Stimulated activated CD8-positive, alpha-beta memory T cell treated with anti-CD3 and anti-CD28 coated beads, Interleukin-15, amount 100 ng/mL, for 48 hours (primary cell): ENCODE data around the gene TMEM204.

ENCODE experiments used
- DNase-seq, 2 donors: peaks; one replicate each; pipeline ENCODE4 v3.0.0-alpha.2; 2020; ENCODE audit warnings: low read depth in 2 of 2

The TMEM204 gene

DNA sequence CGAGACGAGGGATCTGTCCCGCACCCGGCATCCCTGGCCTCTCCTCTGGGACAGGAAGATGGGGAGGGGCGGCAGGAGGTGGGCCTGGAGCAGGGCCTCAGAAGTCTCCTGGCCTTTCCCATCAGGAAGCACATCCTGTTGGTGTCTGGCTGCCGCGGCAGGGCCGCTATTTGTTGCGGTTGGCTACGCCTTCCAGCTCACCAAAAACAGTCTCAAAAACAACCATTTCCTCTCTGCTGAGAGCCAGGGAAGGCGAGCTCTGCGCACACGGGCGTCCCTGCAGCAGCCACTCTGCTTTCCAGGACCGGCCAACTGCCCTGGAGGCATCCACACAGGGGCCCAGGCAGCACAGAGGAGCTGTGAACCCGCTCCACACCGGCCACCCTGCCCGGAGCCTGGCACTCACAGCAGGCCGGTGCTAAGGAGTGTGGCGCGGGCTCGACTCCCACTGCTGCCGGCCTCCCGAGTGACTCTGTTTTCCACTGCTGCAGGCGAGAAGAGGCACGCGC lies at the start of gene TMEM204:
TSS of gene TMEM204 (plus strand) at position 224 of the 509 bp plus-strand sequence. CDS start 610 bp downstream, outside the sequence.
- DNase-seq: no peak

DNA sequence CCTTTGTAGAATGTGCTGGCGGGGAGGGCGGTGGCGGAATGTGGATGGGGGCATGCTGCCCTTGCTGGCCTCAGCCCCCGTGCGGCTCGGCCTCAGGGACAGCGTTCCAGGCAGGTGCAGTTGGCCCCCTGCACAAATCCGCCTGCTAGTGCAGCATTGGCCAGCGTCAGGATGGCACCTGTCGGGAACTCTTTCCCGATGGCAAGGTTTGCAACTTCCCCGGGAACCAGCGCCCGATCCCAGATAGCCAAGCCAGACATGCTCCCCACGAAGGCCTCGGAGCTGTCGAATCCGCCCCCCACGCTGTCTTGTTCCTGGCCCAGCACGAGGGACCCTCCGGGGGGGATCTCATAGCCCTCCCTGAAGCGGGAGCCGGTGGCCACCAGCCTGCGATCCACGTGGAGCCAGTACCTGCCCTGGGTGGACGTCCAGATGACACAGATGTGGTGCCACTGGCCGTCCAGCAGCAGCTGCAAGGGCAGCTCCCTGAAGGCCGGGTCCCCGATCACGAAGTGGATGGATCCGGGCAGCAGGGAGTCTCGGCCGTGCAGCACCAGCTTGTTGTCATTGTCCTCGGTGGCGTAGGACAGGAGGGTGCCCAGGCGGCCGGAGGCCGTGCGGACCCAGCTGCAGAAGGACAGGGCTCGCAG lies 47.5 kb upstream of the TMEM204 start:
- no peak for DNase-seq

DNA sequence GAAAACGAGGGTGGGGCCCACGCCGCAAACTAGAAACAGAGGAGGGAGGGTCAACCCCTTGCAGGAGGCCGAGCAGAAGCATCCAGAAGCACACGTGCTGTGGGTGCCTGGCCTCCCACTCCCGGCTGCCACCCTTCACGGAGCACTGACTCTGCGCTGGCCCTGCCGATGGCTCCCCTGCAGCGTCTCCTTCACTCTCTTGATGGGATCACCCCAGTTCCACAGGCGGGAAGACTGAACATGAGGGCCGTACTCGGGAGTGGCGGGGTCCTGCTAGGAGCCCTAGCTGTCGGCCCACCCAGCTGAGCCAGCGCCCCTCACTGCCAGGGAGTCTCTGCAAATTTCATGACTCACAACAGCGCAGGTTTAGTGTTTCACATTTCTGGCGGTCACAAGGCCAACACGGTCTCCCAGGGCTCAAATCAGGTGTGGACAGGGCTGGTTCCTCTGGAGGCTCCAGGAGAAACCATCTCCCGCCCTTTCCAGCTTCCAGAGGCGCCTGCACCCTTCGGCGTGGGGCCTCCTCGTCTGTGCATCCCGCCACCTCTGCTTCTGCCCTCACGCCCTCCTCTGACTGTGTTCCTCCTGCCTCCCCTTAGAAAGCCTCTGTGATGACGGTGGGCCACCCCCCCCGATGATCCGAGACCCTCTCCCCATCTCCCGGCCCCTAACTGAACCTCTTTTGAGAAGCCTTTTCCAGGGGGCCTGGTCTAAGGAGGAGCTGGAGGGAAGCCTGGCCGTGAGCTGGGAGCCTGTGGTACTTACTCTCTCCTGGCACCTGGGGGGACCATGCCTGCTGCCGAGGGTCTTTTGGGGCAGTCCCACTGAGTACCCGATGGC lies 46.7 kb upstream of the TMEM204 start:
- no peak for DNase-seq

DNA sequence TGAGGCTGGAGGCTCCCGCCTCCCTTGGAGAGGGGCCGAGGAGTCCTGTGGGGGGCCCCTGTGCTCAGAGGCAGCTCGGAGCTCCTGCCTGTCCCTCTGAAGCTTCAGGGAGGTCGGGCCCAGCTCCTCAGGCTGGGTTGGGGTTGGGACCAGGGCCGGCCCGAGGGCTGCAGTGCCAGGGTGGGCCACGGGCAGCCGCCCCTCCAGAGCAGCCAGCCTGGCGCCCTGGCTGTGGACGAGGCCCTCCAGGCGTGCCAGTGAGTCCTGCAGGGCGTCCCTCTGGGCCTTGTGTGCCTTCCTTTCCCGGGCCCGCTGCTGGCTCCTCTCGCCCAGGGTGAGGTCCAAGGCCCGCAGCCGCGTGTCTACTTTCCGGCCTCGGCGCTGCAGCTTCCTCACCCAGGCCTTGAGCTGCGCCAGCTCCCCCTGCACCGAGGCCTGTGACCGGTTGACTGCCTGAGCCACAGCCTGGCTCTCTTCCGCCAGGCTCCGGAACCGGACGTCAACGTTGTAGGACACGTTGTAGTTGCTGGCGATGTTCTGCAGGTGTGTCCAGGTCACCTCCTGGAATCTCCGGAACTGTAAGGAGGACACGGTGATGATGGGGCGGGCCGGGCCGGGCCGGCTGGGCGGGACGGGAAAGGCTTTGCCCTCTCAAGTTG lies 45.9 kb upstream of the TMEM204 start:
- no peak for DNase-seq

DNA sequence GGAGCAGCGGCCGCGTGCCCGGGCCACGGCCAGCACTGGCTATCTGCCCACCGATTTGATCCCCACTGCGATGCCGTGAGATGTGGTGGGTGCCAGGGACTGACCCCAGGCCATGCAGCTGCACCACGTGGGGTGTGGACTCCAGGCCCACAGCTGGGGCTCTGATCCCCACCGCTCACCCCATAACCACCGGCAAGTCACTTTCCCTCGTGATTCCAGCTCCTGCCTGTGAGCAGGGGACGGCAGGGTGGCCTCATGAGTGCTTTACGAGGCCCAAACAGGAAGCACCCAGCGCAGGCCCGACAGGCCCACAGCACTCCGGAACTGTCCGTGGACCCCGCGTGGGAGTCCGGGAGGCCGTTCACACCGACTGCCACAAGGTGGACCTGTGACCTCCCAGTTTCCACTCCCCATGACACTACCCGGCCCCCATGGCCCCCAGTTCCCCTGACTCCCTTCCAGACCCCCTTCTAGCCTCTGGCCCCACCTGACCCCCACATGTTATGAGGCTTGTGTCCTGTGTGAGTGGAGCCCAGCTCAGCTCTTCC lies 45.3 kb upstream of the TMEM204 start:
- DNase-seq: no peak

DNA sequence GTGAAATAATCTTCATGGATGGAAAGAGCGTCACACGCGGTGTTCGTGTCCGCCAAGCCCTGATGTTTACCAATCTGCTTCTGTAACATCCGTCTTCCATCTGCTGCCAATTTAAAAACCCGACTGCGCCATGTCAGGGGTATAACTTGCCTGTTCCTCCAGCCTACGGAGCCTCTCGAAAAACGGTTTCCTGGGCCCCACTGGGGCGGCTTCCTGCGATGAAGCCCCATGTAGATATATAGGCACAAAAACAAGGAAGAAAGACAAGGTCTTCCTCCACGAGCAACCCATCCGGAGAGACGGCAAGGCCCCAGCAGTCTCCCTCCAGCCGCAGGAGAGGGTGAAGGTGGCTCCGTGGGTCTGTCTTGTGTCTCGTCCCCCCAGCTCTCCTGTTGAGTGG lies 44.8 kb upstream of the TMEM204 start, which contains the start of gene PTX4:
TSS of gene PTX4 (minus strand) at position 326 of the 400 bp plus-strand sequence. CDS start at position 291, 35 bp downstream.
- no peak for DNase-seq

DNA sequence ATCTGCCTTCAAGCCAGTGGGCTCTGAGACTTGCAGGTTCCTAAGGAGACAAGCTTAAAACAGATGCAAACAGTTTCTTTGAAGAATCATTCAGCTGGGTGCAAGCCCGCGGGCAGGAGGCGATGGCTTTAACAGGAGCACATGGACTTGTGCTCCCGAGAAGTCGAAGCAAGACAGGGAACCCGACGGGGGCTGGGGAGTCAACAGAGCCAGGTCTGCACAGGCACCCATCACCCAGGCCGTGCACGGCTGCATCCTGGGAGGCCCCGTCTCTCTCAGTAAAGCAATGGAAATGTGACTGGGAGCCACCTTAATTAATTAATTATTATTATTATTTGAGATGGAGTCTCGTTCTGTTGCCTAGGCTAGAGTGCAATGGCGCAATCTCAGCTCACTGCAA lies 44.4 kb upstream of the TMEM204 start:
- DNase-seq: no peak

DNA sequence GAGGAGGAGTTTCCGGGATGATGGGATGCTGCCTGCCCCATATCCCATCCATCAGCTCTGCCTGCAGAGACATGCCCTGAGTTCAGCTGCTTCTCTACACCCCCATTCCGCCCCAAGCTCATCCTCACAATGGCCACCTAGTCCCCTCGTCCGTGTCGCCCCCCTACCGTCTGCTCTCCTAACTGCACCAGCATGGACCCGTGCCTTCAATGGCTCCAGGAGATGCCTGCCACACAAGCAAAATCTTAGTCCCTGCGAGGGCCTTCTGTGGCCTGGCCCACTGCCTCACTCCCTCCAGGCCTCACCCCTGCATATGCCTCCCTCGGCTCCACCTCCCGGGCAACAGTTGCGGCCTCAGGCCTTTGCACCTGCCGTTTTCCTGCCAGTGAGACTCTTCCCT lies 42.1 kb upstream of the TMEM204 start:
- no peak for DNase-seq

DNA sequence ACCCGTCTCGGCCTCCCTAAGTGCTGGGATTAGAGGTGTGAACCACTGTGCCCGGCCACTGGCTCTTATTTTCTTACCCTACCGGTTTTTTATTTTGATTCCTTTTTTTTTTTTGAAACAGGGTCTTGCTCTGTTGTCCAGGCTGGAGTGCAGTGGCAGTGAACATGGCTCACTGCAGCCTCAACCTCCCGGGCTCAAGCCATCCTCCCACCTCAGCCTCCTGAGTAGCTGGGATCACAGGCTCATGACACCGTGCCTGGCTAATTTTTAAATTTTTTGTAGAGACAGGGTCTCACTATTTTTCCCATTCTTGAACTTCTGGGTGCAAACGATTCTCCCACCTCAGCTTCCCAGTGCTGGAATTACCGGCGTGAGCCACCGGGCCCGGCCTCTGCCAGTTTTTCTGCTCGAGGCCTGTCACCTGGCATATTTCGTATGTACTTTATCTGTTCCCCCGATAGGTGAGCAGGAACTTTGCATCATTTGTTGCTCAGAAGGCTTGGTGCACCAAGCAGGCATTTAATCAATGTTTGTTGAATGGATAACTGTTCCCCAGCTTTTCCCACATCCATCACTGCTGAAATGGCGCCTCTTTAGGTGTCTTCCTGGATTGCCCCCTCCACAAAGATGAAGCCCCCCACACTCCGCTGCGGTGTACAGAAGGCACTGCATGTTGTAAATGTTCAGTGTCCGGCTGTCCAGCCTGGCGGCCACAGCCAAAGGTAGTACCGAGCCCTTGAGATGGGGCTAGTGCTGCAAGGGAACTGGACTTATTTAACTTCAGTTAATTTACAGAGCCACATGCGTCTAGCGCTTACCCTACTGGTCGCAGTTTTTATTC lies 41.2 kb upstream of the TMEM204 start:
- no peak for DNase-seq

DNA sequence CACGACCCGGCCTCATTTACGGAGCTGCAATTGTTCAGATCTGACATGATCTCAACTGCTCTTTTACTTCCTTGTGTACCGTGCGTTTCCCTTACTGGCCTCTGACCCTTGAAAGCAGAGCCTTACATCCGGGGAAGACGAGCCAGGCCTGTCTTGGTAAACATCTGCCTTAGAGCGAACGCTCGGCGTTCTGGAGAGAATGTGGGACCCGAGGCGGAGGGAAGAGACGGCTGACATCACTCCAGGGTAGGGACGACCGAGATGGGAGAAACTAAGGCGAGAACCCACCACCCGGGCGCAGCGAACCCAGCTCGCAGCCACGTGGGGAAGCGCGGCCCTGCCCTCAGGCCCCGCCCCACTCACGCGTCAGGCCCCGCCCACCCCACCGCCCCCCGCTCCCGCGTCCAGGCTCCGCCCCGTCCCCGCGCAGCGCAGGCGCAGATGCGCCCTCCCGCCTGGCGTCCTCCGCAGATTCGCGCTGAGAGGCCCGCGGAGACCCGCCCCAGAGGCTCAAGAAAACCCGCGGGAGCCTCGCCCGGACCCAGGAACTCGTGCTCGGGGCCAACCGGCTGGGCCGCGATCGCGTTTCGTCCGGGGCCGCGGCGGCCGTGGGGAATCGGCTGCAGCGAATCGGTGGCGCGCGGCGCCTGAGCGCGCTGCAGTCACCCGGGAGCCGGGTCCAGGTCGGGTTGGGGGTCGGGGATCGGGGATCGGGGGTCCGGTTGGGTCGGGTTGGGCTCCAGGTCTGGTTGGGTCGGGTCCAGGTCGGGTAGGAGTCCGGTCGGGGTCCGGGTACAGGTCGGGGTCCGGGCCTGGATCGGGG lies 40.3 kb upstream of the TMEM204 start, which contains the start of gene TELO2:
TSS of gene TELO2 (plus strand) at position 438 of the 823 bp plus-strand sequence. CDS start 922 bp downstream, outside the sequence.
- peak; percentile 70 to 76 for DNase-seq

DNA sequence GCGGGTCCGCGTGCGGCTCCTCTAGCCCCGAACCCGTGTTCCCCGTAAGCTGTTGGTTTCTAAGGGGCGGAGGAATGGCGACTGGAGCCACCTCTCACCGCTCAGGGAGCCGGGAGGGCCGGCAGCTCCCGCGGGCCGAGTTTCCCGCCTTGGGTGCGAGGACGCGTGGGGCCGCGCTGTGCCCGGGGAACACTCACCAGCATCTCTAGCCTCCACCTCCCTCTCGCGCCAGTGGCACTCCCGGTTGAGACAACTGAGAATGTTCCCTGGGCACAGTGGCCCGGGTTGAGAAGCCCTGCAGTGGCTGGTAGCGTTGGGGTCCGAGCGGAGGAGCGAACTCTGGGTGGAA lies 39.7 kb upstream of the TMEM204 start:
- DNase-seq: peak in 1 of 2 donors; percentile 4

DNA sequence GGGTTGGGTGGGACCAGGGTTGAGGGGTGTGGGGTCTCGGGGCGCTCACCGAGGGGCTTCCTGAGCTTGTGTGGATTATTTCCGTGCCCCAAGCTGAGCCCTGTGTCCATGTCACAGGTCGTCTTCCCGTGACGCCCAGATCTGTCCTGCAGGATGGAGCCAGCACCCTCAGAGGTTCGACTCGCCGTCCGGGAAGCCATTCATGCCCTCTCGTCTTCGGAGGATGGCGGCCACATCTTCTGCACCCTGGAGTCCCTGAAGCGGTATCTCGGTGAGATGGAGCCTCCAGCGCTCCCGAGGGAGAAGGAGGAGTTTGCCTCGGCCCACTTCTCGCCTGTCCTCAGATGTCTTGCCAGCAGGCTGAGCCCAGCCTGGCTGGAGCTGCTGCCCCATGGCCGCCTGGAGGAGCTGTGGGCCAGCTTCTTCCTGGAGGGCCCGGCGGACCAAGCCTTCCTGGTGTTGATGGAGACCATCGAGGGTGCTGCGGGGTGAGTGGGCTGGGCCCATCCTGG lies 39.3 kb upstream of the TMEM204 start:
- no peak for DNase-seq

DNA sequence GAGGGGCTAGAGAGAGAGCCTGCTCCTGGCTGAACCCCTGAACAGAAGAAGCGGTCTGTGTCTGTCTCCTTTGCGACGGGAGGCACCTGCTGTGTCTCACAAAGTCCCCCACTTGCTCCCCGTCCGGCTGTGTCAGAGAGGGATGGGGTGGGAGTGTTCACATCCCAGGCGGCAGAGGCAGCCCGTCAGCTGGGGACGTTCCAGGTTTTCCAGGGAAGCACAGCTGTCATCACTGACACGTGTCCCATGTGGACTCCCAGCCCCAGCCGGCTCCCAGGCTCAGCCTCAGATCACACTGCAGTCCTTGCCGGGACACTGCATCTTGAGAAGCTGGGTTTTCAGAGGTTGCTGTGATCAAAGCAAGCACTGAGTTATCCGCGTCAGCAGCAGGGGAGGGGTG lies 38.8 kb upstream of the TMEM204 start:
- DNase-seq: no peak

DNA sequence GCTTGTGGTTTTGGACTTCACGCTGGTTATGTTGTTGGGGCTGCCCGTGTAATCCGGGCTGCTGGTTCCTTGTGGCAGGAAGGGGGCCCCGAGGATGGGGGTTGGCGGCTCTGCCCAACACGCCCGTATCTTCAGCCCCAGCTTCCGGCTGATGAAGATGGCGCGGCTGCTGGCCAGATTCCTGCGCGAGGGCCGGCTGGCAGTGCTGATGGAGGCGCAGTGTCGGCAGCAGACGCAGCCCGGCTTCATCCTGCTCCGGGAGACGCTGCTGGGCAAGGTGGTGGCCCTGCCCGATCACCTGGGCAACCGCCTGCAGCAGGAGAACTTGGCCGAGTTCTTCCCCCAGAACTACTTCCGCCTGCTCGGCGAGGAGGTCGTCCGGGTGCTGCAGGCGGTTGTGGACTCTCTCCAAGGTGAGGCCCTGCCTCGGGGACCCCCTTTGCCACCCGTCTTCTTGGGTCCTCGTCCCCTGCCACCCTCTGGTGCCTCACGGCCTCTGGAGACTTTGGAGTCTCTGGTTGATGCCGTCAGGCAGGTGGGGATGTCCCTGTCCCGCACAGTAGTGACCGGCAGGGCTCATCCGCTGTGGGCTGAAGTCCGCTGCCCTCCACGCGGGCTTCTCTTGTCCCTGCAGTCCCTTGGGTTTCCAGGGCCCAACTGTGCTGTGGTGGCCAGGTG lies 38.1 kb upstream of the TMEM204 start:
- no peak for DNase-seq

DNA sequence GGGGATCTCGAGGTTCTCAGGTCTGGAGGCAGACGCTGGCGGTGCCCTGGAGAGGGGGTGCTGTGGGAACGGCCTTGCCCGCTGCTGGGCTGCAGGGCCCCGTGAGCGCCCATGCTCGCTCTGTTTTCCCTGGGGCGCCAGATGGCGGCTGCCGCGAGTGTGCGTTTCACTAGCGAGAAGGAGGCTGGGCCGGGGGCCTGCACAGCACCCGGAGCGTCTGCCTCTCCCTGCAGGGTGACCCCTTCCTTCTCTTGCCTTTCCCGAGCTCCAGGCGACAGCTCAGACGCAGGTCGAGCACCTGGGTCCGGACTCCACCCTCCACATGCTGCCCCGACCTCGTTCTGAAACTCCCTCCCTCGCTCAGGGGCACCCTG lies 37.6 kb upstream of the TMEM204 start:
- DNase-seq: no peak

DNA sequence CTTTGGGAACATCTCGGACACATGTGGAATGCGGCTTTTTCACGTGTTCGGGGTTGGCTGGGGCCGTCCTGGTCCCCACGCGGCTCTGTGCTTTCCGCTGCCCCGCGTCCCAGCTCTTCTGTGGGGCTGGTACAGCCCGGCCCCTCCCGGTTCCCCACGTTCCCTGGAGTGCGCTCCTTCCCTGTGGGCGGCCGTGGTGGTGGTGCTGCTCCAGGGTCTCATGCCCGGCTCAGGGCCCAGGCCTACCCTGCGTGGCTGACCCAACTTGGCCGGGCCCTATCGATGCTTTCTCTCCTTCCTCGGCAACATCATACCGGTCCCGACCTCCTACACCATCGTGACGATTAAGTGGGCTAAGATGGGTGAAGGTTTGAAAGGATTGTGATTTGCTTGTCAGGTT lies 37.0 kb upstream of the TMEM204 start:
- no peak for DNase-seq

DNA sequence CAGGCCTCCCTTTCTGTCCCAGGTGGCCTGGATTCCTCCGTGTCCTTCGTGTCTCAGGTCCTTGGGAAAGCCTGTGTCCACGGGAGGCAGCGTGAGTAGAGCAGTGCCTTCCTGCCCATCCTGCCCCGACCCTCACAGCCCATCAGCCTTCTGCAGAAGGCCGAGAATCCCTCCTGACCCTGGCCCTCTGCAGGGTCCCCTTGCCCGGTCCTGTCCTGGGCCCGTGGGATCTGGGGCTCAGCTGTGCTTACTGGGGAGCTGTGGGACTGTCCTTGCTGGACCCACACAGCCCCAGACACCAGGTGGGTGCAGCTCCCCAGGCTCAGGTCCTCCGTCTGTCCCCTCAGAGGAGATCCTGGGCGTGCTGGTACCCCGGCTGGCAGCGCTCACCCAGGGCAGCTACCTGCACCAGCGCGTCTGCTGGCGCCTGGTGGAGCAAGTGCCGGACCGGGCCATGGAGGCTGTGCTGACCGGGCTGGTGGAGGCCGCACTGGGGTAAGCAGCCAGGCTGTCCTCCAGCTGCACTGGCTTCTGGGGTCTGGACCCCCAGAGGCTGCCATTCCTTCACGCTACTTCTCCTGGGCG lies 36.4 kb upstream of the TMEM204 start:
- DNase-seq: no peak

DNA sequence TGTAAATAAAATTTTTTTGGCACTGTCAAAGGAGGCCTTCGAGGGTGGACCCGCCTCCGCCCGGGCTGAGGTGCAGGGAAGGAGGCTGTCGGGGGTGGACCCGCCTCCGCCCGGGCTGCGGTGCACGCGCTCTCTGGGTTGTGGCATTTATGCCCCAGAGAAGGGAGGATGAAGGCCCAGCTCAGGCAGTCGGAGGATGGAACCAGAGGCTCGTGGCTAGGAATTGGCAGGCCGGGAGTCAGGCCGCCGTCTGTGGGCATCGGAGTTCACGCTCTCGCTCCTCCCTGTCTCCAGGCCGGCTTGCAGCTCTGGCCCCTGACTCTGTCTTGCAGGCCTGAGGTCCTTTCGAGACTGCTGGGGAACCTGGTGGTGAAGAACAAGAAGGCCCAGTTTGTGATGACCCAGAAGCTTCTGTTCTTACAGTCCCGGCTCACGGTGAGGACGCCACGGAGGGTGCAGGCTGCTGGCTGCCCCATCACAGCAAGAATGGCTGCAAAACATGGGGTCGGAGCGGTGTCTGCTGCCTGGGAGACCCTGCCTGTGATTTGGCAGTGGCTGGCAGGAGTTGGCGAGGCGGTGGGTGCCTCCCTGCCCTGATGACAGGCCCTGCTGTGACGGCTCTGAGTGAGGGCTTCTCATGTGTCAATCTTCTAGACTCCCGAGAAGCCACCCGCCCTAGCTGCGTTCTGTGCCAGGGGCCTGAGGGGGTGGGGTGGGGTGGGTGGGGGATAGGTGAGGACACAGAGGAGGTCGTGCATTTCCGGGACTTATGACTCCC lies 34.4 kb upstream of the TMEM204 start:
- no peak for DNase-seq
